ENCODE measurements around the gene MOV10L1. TPM values are rescaled to one million over a fixed set of nuclear protein-coding genes. Genes with fewer than 3 reads are reported as not detected.

MOV10L1 gene
- total and polyA plus RNA-seq, 2 donors (not counting 3 experiments of a cell fraction or from before 2014, with no cell fraction given): 27.6 to 37.6 TPM

DNA sequence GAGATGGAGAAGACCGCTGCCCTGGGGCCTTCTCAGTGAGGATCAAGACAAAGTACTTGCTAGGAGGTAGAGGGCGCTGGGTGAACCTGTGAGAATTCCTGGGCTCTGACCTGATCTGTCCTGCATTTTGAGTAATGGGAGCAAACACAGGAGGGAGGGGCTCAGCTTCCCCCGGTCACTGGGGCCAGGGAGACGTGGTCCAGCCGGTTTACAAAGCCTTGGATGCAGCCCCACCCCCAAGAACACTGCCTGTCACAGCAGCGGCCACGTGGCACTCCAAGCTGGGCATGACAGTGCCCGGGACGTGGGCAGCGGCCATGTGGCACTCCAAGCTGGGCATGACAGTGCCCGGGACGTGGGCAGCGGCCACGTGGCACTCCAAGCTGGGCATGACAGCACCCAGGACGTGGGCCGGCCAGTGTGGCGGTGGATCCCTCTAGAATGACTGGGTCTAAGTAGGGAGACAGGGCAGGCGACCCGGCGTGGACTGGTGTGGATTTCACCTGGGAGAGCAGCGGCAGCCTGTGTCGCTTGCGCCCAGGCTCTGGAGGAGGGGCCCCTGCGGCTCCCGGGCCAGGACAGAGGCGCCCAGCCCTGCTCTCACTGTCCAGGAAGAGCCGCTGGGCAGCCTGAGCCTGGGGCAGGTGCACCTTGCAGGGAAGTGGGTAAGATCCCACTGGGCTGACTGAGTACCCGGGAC, 29.2 kb upstream of the MOV10L1 start:
- no peaks in the 10 kb centered on the region for H4K20me1 ChIP-seq (replicated peaks; ENCODE audit: control insufficient read depth, extremely low read depth, insufficient read depth, low read length)
- no peaks in the 10 kb centered on the region for H3K36me3 ChIP-seq (ENCODE audit: control insufficient read depth in 2 of 2, extremely low read depth in 1 of 2, insufficient read depth in 2 of 2, low read length in 2 of 2)
- H3K27me3 ChIP-seq (ENCODE audit: control insufficient read depth in 2 of 2, insufficient read depth in 2 of 2, low read length in 2 of 2): peaks cover 10 to 19% of the 10 kb centered on the region in 2 experiments
- H3K4me2 ChIP-seq (ENCODE audit: insufficient read depth, low read length): no peak overlapping the region
- intact Hi-C loops (cut with micrococcal nuclease) (no loop called here), dilution Hi-C loops (cut with MboI; ENCODE audit: extremely low pct_ligation_motif_present, low sequenced_read_pairs) (no loop called here)
- no peaks in the 10 kb centered on the region for H3K4me1 ChIP-seq (ENCODE audit: control insufficient read depth, extremely low read depth, insufficient read depth, low read length)
- H3K79me2 ChIP-seq (ENCODE audit: control insufficient read depth, insufficient read depth, low read length): no peaks in the 10 kb centered on the region
- no TSS peak for BruUV-seq (replicated peaks)
- H3K9ac ChIP-seq (replicated peaks; ENCODE audit: extremely low read depth, insufficient read depth, low read length): no peak overlapping the region
- CTCF ChIA-PET: interaction anchor here (1.3 kb wide), 2 partner anchors 10 kb away, joined by 3 to 4 read pairs; no protein-coding TSS in a partner anchor
- FAIRE-seq: no peak
- H3K9me3 ChIP-seq (replicated peaks; ENCODE audit: control insufficient read depth, insufficient read depth, low read length): no peaks in the 10 kb centered on the region
- TF ChIP-seq GATA2 (IDR thresholded peaks at IDR 0.05; ENCODE audit: insufficient read depth, insufficient read length, low read depth, low read length) (no peak), EZH2 (IDR thresholded peaks at IDR 0.05; ENCODE audit: borderline replicate concordance, low read depth, low read length, severe bottlenecking) (no peak), FOS (IDR thresholded peaks at IDR 0.05; ENCODE audit: borderline replicate concordance, insufficient read depth, low read length) (no peak), JUN (IDR thresholded peaks at IDR 0.05; ENCODE audit: borderline replicate concordance, insufficient read depth, insufficient read length, low read depth) (no peak), POLR2AphosphoS5 (IDR thresholded peaks at IDR 0.05; ENCODE audit: insufficient read depth, low read depth, low read length) (no peak)
- no peak overlapping the region for H3K4me3 ChIP-seq (replicated peaks in 1 of 3; ENCODE audit: insufficient read depth in 1 of 3, low read depth in 1 of 3, low read length in 3 of 3)
- no peak for DNase-seq (ENCODE audit: low read depth, low spot score)
- no peaks in the 10 kb centered on the region for H3K9me1 ChIP-seq (replicated peaks; ENCODE audit: control insufficient read depth, extremely low read depth, insufficient read depth, low read length)
- H2AFZ ChIP-seq (ENCODE audit: low read depth, low read length): no peak overlapping the region
- H3K27ac ChIP-seq (ENCODE audit: insufficient read depth, low read depth, low read length): no peak overlapping the region
- POLR2A ChIA-PET: no interaction called here

DNA sequence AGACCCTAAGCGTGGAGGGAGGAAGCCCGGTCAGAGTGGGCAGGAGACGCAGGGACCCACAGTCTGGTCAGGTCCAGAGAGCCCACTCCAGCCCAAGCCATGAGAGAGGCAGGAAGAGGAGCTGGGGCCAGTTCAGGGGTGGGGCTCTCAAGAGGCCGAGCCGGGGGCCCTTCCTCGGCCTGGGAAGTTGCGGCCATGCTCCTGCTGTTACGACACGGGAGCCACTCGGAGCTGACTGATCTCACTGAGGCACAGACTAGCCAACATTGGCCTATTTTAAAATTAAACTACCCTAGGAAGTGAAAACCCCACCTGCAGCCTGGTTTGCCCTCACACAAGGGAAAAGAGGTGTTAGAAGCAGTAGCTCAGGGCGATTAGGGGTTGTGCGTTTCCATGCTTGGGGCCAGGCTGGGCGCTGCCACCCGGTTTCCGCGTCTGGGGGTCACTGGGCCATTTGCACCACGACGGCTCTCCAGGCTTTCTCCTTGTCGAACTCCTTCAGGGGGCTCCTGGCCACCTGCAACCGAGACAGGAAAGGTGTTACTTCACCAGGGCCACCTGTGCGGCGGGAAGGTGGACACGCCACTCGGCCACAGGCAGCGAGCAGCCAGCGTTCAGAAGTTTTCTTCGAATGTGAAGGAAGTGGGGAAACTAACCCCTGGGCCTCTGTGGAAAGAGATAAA, 28.5 kb upstream of the MOV10L1 start:
- BruUV-seq (replicated peaks): no TSS peak
- dilution Hi-C loops (cut with MboI; ENCODE audit: extremely low pct_ligation_motif_present, low sequenced_read_pairs): no loop called here
- no peaks in the 10 kb centered on the region for H3K9me3 ChIP-seq (replicated peaks; ENCODE audit: control insufficient read depth, insufficient read depth, low read length)
- no peaks in the 10 kb centered on the region for H4K20me1 ChIP-seq (replicated peaks; ENCODE audit: control insufficient read depth, extremely low read depth, insufficient read depth, low read length)
- CTCF ChIA-PET: interaction anchor here (1.3 kb wide), 1 partner anchor 11 kb away, joined by 3 read pairs; no protein-coding TSS in a partner anchor
- H3K9ac ChIP-seq (replicated peaks; ENCODE audit: extremely low read depth, insufficient read depth, low read length): no peak overlapping the region
- intact Hi-C loops (cut with micrococcal nuclease): no loop called here
- FAIRE-seq (no peak), DNase-seq (ENCODE audit: low read depth, low spot score) (no peak)
- H3K4me2 ChIP-seq (ENCODE audit: insufficient read depth, low read length): no peak overlapping the region
- no peak for TF ChIP-seq EZH2 (IDR thresholded peaks at IDR 0.05; ENCODE audit: borderline replicate concordance, low read depth, low read length, severe bottlenecking)
- no peak for TF ChIP-seq POLR2A (IDR thresholded peaks at IDR 0.05; ENCODE audit: low read depth, low read length)
- no peak for TF ChIP-seq MAX (IDR thresholded peaks at IDR 0.05; ENCODE audit: insufficient read depth, insufficient read length)
- no peak for TF ChIP-seq POLR2AphosphoS5 (IDR thresholded peaks at IDR 0.05; ENCODE audit: insufficient read depth, low read depth, low read length)
- TF ChIP-seq, protein P1, sequence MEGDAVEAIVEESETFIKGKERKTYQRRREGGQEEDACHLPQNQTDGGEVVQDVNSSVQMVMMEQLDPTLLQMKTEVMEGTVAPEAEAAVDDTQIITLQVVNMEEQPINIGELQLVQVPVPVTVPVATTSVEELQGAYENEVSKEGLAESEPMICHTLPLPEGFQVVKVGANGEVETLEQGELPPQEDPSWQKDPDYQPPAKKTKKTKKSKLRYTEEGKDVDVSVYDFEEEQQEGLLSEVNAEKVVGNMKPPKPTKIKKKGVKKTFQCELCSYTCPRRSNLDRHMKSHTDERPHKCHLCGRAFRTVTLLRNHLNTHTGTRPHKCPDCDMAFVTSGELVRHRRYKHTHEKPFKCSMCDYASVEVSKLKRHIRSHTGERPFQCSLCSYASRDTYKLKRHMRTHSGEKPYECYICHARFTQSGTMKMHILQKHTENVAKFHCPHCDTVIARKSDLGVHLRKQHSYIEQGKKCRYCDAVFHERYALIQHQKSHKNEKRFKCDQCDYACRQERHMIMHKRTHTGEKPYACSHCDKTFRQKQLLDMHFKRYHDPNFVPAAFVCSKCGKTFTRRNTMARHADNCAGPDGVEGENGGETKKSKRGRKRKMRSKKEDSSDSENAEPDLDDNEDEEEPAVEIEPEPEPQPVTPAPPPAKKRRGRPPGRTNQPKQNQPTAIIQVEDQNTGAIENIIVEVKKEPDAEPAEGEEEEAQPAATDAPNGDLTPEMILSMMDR (IDR thresholded peaks at IDR 0.05; ENCODE audit: extremely low read depth in 1 of 2, insufficient read depth in 1 of 2, low read depth in 1 of 2, low read length in 2 of 2): no peak
- no peak for TF ChIP-seq FOS (IDR thresholded peaks at IDR 0.05; ENCODE audit: borderline replicate concordance, insufficient read depth, low read length)
- no peak for TF ChIP-seq GATA2 (IDR thresholded peaks at IDR 0.05; ENCODE audit: insufficient read depth, insufficient read length, low read depth, low read length)
- no peak for TF ChIP-seq MYC (IDR thresholded peaks at IDR 0.05; ENCODE audit: low read depth, low read length)
- TF ChIP-seq JUN (IDR thresholded peaks at IDR 0.05; ENCODE audit: borderline replicate concordance, insufficient read depth, insufficient read length, low read depth): no peak
- peaks cover 10 to 19% of the 10 kb centered on the region in 2 experiments for H3K27me3 ChIP-seq (ENCODE audit: control insufficient read depth in 2 of 2, insufficient read depth in 2 of 2, low read length in 2 of 2)
- POLR2A ChIA-PET: no interaction called here
- H3K4me3 ChIP-seq (replicated peaks in 1 of 3; ENCODE audit: insufficient read depth in 1 of 3, low read depth in 1 of 3, low read length in 3 of 3): no peak overlapping the region
- no peaks in the 10 kb centered on the region for H3K9me1 ChIP-seq (replicated peaks; ENCODE audit: control insufficient read depth, extremely low read depth, insufficient read depth, low read length)
- H2AFZ ChIP-seq (ENCODE audit: low read depth, low read length): no peak overlapping the region
- H3K27ac ChIP-seq (ENCODE audit: insufficient read depth, low read depth, low read length): no peak overlapping the region
- no peaks in the 10 kb centered on the region for H3K36me3 ChIP-seq (ENCODE audit: control insufficient read depth in 2 of 2, extremely low read depth in 1 of 2, insufficient read depth in 2 of 2, low read length in 2 of 2)
- no peaks in the 10 kb centered on the region for H3K4me1 ChIP-seq (ENCODE audit: control insufficient read depth, extremely low read depth, insufficient read depth, low read length)
- H3K79me2 ChIP-seq (ENCODE audit: control insufficient read depth, insufficient read depth, low read length): no peaks in the 10 kb centered on the region

Data from endothelial cell of umbilical vein (primary cell).